ENCODE measurements around the gene CMTM2. TPM values are rescaled to one million over a fixed set of nuclear protein-coding genes. Genes with fewer than 3 reads are reported as not detected.

The CMTM2 gene
- total RNA-seq, 1 donor, result not detected

DNA sequence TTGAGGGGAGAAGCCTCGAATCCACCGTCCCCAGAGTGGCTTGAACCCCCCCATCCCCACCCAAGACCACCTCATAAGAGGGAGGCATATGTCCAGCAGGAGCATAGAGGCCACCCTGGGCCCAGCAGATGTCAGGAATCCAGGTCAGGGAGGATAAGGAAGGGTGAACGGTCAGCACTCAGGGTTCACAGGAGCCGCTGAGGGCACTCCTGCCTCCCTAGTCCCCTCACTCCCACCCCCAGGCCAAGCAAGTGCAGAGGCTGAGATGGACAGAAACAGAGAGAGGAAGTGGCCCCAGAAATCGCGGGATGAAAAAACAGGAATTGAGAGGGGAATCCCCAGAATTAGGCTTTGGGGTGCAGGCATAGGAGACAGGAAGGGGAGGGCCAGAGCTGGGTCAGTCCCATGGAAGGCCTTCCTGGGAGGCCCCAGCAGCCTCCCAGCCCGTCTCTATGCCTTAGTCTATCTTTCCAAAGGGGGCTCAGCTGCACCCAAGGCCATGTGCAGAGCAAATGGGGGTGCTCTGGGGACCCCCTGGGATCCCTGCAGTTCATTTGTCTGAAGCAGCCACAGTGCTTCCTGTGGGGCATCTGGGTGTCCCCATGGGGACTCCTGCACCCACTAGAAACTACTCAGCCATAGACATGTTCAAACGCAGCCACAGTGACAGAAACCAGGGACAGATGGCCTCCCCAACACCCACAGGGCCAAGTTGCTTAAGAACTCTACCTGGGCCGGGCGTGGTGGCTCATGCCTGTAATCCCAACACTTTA lies 26.9 kb downstream of the CMTM2 start:
- peaks cover 21% of the 10 kb centered on the region for H3K4me1 ChIP-seq (ENCODE audit: insufficient read depth, low read length)
- H3K4me2 ChIP-seq (ENCODE audit: insufficient read depth, low read length), result peak overlapping the region; percentile 82
- H3K79me2 ChIP-seq (ENCODE audit: insufficient read depth, low read length), result peaks cover 29% of the 10 kb centered on the region
- H3K27me3 ChIP-seq (ENCODE audit: insufficient read depth, low read length), result no peaks in the 10 kb centered on the region
- no peak overlapping the region for H2AFZ ChIP-seq (ENCODE audit: low read length)
- H3K4me3 ChIP-seq (ENCODE audit: insufficient read depth, low read length), result peak overlapping the region; percentile 84
- H3K27ac ChIP-seq (ENCODE audit: low read depth, low read length), result peak overlapping the region; percentile 23
- no peak for TF ChIP-seq CTCF (IDR thresholded peaks at IDR 0.05; ENCODE audit: extremely low read depth, low read depth, low read length)
- DNase-seq (ENCODE audit: insufficient read length, low spot score, missing footprints), result peak; percentile 88
- H3K9me3 ChIP-seq (ENCODE audit: low read depth, low read length), result no peaks in the 10 kb centered on the region
- peaks cover 15% of the 10 kb centered on the region for H3K36me3 ChIP-seq (ENCODE audit: insufficient read depth, low read length)
- H4K20me1 ChIP-seq (ENCODE audit: insufficient read depth, low read length), result peaks cover 10% of the 10 kb centered on the region

DNA sequence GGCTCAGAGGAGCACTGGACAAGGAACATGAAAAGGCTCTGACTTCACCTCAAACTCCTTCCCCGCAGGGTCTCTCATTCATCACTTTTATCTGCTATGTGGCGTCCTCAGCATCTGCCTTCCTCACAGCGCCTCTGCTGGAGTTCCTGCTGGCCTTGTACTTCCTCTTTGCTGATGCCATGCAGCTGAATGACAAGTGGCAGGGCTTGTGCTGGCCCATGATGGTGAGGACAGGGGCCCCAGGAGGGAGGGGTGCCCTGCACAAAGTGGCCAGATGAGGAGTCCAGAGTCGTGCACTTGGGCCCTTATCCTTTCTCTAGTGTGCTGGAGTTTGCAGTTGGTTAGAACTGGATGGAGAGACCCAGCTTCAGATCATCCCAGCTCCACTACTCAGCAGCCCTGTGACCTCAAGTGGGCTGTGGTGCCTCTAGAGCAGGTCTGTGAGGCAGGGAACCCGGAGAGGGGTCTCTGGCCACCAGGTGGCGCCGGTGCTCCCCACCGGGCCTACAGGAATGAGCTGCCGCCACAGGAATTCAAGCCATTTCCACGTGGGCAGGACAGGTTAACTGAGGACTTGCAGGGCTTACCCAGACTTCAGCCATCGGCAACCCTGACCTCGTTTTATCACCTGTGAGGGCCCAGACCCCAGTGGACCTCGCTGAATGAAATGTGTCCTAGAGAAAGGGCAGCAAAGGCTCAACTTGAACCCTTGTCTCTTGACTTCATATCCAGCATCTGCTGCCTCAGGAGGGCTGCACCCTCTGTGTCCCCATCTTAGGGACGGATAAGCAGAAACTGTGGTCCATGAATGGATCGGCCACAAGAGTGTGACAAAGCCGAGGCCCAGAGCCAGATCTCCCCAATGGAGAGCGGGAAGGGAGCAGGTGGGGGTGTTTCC lies 29.2 kb downstream of the CMTM2 start:
- H2AFZ ChIP-seq (ENCODE audit: low read length), result no peak overlapping the region
- H3K9me3 ChIP-seq (ENCODE audit: low read depth, low read length), result no peaks in the 10 kb centered on the region
- H3K4me1 ChIP-seq (ENCODE audit: insufficient read depth, low read length), result peaks cover 21% of the 10 kb centered on the region
- peaks cover 10% of the 10 kb centered on the region for H4K20me1 ChIP-seq (ENCODE audit: insufficient read depth, low read length)
- H3K27ac ChIP-seq (ENCODE audit: low read depth, low read length), result peak overlapping the region; percentile 37
- TF ChIP-seq CTCF (IDR thresholded peaks at IDR 0.05; ENCODE audit: extremely low read depth, low read depth, low read length), result peak; percentile 96
- no peaks in the 10 kb centered on the region for H3K27me3 ChIP-seq (ENCODE audit: insufficient read depth, low read length)
- peaks cover 34% of the 10 kb centered on the region for H3K36me3 ChIP-seq (ENCODE audit: insufficient read depth, low read length)
- no peak overlapping the region for H3K4me3 ChIP-seq (ENCODE audit: insufficient read depth, low read length)
- peak overlapping the region; percentile 20 for H3K4me2 ChIP-seq (ENCODE audit: insufficient read depth, low read length)
- H3K79me2 ChIP-seq (ENCODE audit: insufficient read depth, low read length), result peaks cover 29% of the 10 kb centered on the region
- DNase-seq (ENCODE audit: insufficient read length, low spot score, missing footprints), result peak; percentile 99

DNA sequence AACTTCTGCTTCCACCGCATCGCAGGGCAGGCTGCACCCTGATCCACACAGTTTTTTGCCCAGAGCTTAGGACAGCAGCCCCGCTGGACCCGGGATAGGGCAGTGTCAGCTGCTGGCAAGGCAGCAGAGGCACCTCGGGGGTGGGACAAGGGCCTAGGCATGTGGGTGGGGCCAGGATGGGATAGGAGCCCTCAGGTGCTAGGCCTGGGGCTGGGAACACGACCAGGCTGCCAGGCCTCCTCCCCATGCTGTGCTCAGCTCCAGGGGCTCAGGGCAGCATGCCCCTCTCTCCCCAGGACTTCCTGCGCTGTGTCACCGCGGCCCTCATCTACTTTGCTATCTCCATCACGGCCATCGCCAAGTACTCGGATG lies 29.9 kb downstream of the CMTM2 start:
- H3K4me2 ChIP-seq (ENCODE audit: insufficient read depth, low read length), result no peak overlapping the region

More for the DNA sequence above, 29.9 kb downstream of the CMTM2 start:
- Histone ChIP-seq H3K36me3 (ENCODE audit: insufficient read depth, low read length) (peaks cover 36% of the 10 kb centered on the region), H4K20me1 (ENCODE audit: insufficient read depth, low read length) (peaks cover 10% of the 10 kb centered on the region), H3K4me1 (ENCODE audit: insufficient read depth, low read length) (peaks cover 17% of the 10 kb centered on the region), H2AFZ (ENCODE audit: low read length) (no peak overlapping the region), H3K4me3 (ENCODE audit: insufficient read depth, low read length) (no peak overlapping the region), H3K27me3 (ENCODE audit: insufficient read depth, low read length) (no peaks in the 10 kb centered on the region), H3K27ac (ENCODE audit: low read depth, low read length) (peak overlapping the region; percentile 27), H3K9me3 (ENCODE audit: low read depth, low read length) (no peaks in the 10 kb centered on the region), H3K79me2 (ENCODE audit: insufficient read depth, low read length) (peaks cover 29% of the 10 kb centered on the region)
- DNase-seq (ENCODE audit: insufficient read length, low spot score, missing footprints), result peak; percentile 71
- no peak for TF ChIP-seq CTCF (IDR thresholded peaks at IDR 0.05; ENCODE audit: extremely low read depth, low read depth, low read length)

Data from osteoblast (primary cell).